NCI-H2196 treated with DMSO at 0.1 percent for 48 hours (cell line): Measurements from ENCODE around the gene CHST12.

Experiments used
- DNase-seq: peaks from one replicate; lab custom pipeline; 2025; ENCODE audit not compliant: unreplicated experiment; lab: John Stamatoyannopoulos, UW

CHST12 gene

DNA sequence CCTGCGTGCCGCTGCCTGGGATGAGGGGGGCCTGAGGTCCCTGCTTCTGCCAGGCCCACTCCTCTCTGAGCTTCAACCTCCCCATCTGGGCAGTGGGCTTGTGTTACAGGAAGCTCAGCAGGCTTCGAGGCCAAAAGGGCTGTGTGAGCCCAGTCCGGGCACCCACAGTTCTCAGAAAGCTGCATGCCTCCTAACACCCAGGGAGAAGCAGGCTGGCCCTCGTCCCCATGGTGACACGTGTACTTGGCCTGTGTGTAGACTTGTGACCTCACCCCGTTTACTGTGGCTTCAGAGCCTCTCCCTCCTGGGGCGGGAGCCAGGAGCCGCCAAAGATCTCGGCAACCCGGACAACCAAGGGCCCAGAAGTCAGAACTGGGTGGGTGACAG is 75.0 kb downstream of the CHST12 start:
- peak; percentile 39 for DNase-seq

- no peak for DNase-seq
Observed at GRCh38 chr7:2478800-2479199, 75.4 kb downstream of the CHST12 start.

- DNase-seq: no peak
Observed at GRCh38 chr7:2479276-2480069, 76.1 kb downstream of the CHST12 start.

DNA sequence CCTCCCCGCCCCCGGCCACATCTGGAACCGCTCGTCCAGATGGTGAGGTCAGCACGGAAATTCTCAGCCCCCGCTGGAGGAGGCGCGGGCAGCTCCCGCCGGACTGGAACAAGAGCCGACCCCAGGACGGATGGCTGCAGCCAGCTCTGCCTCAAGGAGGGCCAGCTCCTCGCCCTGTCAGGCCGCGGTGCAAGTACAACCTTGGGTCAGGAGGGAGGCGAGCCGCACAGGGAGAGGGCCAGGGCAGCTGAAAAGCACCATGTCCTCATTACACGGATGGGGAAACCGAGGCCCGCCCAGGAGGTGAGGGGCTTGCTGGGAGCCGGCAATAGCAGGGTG is 76.6 kb downstream of the CHST12 start:
- DNase-seq: no peak

GRCh38 chr7:2481195-2481594 is 77.8 kb downstream of the CHST12 start:
- DNase-seq: no peak

DNA sequence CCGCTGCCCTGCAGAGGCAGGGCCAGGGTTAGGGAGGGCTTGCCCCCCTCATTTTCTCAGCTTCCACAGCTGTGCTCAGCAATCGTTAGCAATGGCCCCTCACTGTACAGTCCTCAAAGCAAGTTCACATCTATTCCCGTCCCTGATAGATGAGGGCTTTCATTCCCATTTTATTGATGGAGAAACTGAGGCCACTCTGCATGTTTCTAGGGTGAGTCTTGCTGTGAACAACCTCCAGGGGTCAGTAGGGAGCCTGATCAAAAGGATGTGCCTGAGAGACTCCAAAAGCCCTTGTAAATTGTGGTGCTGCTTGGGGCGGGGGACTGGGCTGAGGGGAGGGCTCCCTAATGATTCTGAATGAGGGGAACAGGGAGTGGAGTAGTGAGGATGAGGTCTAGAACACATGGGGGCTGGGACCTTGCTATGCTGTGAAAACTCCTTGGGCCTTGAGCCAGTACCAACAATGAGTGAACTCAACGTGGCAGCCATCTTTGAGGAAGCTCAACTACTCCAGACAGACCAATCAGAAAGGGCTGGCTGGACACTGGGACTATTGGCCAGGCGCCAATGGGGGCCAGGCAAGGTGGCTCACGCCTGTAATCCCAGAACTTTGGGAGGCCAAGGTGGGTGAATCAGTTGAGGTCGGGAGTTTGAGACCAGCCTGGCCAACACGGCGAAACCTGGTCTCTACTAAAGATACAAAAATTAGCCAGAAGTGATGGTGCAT is 79.5 kb downstream of the CHST12 start:
- DNase-seq: no peak

DNA sequence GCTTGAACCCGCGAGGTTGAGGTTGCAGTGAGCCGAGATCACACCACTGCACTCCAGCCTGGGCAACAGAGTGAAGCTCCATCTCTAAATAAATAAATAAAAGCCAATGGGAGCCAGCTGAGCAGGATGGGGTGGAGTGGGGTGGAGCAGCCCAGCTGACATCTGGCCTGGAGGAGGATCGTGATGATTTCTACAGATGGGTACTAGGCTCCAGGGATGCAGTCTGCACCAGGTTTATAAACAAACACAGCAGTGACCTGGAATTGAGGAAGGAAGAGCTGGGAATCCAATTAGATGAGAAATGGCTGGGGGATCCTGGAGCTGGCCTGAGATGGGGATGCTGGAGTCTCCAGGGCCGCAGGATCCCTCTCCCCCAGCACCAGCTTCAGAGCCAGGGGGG is 80.1 kb downstream of the CHST12 start:
- DNase-seq: no peak

DNA sequence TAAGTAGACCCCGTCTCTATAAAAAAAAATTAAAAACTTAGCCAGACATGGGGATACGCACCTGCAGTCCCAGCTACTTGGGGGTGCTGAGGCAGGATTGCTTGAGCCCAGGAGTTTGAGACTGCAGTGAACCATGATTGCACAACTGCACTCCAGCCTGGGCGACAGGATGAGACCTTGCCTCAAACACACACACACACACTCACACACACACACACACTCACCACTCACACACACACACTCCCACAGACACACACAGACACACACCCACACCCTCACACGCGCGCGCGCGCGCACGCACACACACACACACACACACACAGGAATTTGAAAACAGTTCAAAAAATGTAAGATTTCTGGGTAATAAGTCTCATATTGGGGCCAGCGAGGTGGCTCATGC is 81.5 kb downstream of the CHST12 start:
- DNase-seq: no peak

- DNase-seq: no peak
Observed at GRCh38 chr7:2487586-2488271, 84.3 kb downstream of the CHST12 start.

DNA sequence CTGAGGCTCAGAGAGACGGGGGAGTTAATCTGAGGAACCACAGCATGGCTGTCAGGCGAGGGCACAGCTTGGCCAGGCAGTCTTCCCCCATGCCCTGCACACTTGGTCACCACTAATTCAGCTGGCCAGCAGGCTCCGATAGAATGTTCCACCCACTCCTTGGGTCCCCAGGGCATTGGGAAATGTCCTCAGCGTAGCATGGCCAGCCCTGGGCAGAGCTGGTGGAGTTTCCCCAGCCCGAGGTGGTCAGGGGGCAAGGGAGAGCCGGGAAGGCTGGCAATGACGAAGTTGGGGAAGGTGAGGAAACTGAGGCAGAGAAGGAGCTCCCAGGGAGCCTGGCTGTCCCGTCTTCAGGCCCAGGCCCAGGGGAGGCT is 84.8 kb downstream of the CHST12 start:
- no peak for DNase-seq

GRCh38 chr7:2488681-2489080 is 85.3 kb downstream of the CHST12 start:
- DNase-seq: no peak

- DNase-seq: no peak
Observed at GRCh38 chr7:2490181-2490651, 86.8 kb downstream of the CHST12 start.

DNA sequence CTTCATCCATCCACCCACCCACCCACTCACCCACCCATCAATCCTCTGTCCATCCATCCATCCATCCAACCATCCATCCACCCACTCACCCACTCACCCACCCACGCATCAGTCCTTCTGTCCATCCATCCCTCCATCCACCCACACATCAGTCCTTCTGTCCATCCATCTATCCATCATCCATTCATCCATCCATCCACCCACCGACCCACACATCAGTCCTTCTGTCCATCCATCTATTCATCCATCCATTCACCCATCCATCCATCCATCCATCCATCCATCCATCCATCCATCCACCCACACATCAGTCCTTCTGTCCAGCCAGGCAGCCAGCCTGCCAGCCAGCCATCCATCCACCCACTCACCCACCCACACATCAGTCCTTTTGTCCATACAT is 88.6 kb downstream of the CHST12 start:
- no peak for DNase-seq

- DNase-seq: no peak
Observed at GRCh38 chr7:2493205-2494164, 90.1 kb downstream of the CHST12 start.

DNA sequence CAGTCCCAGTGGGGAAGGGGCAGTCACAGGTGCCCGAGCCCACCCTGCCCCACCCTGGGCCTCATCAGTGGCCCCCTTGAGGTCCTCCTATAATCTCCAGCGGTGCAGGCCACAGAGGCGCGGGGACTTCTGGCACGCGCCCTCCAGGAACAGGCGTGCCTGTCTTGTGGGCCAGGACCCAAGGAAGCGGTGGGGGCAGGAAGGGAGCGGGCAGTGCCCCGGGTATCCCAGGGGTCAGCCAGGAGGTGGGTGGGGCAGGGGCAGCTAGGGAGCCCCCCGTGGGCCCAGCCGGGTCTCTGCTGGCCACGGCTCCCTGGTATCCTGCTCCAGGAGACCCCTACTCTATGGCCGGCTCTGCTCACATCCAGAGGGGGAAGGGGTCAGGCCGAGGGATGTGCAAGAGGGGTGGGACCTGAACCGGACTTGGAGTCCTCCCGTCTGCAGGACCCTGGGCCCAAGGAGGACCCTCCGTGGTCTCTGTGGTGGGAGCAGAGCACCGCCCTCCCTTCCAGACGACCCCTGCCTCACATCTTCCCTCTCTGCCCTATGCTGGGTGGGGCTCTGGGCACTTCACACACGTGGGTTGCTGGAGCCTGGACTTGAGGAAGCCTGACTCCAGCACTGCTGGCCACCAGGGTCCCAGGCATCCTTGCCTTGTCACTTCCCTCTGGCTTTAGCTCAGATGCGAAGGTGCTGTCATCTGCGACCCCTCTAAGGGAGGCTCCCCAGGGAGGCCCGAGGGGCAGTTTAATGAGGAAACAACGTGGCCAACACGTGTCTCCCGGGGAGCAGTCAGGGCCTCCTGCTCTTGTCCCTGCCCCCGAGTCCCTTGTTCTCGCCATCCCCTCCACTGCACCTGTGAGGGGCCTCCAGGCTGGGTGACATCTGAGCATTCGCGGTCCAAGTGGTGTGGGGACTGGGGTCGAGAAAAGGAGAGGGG is 91.0 kb downstream of the CHST12 start:
- DNase-seq: no peak

DNA sequence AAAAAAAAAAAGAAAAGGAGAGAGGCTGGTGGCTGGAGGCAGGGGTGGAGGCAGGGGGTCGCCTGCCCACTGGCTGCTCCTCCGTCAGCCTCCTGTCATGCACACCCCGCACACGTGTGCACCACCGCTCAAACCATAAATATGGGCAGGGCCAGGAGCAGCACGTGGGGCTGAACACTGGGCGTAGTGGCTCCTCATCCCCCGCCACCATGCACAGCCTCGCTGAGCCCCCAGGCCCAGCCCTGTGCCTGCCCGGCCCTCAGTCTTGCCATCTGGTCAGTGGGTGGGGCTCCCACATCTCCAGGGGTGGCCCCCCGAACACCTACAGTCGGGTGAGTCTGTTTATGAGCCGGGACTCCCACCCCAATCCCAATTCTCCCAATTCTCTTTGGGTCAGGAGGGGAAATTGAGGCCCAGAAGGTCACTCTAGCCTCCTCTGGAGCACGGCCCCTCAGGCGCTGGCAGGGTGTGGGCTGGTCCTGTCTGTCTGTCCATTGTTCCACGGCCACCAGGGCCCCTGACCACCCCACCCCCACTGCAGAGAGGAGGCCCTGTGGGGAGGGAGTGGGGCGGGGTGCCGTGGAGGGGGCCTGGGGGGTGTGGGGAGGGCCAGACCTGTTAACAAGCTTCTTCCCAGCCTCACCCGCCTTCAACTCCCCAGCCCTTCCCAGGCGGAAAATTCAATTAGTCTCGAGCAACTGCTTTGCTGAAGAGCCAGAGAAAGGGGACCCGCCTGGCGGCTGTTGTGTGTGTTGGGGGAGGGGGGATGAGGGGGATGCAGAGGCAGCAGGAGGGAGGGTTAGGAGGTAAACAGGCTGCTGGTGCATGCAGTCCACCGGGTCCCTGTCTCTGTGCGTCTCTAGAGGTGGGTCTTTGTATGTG is 92.2 kb downstream of the CHST12 start:
- DNase-seq: no peak

- DNase-seq: no peak
Observed at GRCh38 chr7:2496375-2496774, 93.0 kb downstream of the CHST12 start.

GRCh38 chr7:2497065-2497464 is 93.7 kb downstream of the CHST12 start:
- DNase-seq: no peak
